Ureter (tissue), 1 donor: ENCODE measurements around the gene TXNDC12. TPM values are rescaled to one million over a fixed set of nuclear protein-coding genes. Genes with fewer than 3 reads are reported as not detected.
"Not testable (repeated sequence)": the region's sequence is repeated elsewhere in the genome, so short reads cannot be mapped to it uniquely, and the experiment has no call there.

Experiments used
- DNase-seq: peaks from one replicate; pipeline ENCODE4 v3.0.0-alpha.2; 2020; ENCODE audit warnings: low spot score
- total RNA-seq: library from RNA; stranded (reverse); gene quantifications from one replicate; pipeline ENCODE4 v1.2.4, GENCODE V29; 2023
- donor health status: DM: yes; HTN: yes; CAD: no.

The TXNDC12 gene
- total RNA-seq, 1 donor from 2014 or later: 41.7 TPM

DNA sequence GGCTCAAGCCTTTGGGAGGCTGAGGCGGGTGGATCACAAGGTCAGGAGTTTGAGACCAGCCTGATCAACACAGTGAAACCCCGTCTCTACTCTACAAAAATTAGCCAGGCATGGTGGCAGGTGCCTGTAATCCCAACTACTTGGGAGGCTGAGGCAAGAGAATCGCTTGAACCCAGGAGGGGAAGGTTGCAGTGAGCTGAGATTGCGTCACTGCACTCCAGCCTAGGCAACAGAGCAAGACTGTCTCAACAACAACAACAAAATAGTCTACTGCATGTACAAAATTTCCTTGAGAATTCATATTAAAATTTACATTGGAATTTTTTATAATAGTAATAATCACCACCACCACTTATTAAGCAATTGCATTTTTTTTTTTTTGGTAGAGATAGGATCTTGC, 5.7 kb downstream of the TXNDC12 start:
- DNase-seq: not testable (repeated sequence)

DNA sequence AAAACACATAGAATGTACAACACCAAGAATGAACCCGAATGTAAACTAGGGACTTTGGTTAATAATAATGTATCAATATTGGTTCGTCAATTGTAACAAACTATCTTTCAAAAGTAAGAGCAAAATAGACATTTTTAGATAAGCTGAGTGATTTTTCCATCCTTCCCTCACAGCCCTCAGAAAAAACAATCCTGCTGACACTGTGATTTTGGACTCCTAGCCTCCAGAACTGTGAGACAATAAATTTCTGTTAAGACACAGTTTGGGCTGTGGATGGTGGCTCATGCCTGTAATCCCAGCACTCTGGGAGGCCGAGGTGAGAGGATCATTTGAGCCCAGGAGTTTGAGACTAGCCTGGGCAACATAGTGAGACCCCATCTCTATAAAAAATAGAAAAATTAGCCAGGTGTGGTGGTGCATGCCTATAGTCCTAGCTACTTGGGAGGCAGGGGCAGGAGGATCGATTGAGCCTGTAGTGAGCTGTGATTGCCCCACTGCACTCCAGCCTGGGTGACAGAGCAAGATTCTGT, 9.3 kb downstream of the TXNDC12 start:
- DNase-seq: not testable (repeated sequence)

DNA sequence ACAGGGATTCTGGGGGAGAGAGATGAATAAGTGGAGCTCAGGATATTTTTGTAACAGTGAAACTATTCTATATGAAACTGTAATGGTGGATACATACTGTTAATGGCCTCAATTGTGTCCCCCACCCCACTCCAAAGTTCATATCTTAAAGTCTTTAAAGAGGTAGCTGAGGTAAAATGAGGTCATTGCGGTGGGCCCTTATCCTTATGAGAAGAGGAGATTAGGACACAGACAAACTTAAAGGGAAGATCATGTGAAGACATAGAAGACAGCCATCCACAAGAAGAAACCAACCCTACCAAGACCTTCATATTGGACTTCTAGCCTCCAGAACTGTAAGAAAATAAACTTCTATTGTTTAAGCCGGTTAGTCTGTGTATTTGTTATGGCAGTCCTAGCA, 9.8 kb downstream of the TXNDC12 start:
- no peak for DNase-seq

DNA sequence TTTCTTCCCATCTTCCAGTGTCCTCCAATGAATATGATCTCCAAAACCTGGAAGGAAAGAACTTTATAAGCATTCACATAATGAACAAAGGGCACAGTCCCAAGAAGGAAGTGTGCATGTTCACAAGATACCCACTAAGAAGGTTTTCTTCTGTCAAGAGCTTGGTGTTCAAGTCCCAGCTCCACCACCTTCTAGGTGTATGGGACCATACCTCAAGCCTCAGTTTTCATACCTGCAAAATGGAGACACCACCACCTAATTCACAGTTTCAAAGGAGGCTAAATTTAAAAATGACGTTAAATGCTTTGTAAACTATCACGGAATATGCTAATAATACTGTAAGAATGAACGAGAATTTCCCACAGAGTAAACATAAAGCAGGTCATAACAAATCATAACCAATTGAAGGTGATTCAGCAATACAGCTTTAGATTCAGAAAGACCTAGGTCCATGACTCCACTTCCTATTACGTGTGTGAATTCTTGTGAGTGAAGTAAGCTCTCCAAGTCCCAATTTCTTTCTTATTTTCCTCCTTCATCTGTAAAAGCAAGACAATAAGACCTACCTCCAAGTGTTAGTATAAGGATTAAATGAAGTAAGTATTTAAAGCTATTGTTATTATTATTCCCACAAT, 13.3 kb downstream of the TXNDC12 start:
- no peak for DNase-seq

DNA sequence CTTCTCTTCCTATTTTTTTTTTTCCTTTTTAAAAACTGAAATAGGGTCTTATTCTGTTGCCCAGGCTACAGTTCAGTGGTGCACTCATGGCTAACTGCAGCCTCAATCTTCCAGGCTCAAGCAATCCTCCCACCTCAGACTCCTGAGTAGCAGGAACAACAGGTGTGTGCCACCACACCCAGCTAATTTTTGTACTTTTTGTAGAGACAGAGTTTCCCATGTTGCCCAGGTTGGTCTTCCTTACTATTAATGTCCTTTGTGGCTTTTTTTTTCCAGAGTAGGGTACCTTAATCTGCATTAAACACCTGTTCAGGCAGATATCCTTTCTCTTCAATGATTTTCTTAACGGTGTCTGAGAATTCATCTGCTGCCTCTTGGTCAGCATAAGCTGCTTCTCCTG, 17.1 kb downstream of the TXNDC12 start:
- DNase-seq: no peak

DNA sequence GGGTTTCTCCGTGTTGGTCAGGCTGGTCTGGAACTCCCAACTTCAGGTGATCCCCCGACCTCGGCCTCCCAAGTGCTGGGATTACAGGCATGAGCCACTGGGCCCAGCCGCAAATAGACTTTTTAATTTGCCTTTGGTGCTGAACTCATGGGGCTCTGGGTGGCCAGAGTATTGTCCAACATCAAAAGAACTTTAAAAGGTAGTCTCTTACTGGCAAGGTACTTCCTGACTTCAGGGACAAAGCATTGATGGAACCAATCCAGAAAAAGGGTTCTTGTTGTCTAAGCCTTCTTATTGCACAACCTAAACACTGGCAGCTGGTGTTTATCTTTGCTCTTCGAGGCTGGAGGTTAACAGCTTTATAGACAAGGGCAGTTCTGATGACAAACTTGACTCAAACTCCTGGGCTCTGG, 17.6 kb downstream of the TXNDC12 start:
- no peak for DNase-seq

DNA sequence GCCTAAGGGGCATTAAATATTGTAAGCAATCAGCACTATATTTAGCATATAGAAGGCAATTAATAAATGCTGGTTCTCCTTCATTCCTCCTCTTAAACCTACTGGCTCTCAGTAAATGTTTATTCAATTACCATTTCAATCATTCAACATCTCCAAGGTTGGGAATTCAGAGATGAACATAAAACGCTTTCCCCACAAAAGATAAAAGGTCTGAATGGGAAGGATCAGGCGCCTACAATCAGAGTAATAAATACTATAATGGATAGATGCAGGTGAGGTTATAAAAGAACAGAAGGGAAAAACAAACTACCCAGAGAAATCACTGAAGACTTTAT, 21.0 kb downstream of the TXNDC12 start:
- no peak for DNase-seq

DNA sequence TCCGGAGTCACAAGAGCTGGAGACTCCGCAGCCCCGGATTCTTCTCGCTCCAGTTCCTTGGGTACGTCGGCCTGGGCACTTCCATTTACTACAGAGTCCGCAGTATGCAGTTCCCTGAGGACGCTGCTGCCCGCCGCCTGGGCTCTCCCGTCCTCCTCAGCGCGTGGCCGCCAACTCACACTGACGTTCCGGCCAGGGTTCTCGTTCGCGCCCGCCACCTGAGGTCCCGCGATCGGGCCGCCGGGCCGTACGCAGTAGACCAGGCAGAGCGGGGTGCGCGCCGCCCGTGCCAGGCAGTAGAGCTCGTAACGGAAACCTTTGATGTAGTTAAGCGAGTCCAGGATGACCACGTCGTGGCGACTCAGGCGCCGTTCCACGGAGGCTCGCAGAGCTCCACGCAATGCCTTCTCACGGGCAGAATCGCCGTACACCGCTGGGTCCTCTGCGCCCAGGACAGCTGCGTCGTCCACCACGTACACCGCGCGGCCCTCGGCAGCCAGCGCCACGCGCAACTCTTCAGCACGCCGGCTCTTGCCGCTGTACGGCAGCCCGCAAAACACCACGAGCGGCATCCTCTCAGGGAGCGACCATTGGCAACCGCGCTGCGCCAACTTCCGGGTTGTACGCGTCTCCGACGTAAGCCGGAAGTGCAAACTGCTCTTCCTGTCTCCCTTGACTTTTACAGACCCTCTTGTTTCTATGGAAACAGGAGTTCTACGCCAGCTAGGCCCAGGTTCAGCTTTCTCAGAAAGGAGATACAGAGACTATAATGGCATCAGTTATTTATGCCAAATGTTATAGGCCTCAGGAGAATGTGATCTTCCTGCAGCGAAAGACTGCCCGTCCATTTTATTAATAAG, 21.6 kb downstream of the TXNDC12 start, which contains the start of gene KTI12:
Gene KTI12 (minus strand): TSS at position 621 of the 860 bp plus-strand sequence. CDS start 49 bp downstream, at position 572.
- DNase-seq: peak; percentile 88

DNA sequence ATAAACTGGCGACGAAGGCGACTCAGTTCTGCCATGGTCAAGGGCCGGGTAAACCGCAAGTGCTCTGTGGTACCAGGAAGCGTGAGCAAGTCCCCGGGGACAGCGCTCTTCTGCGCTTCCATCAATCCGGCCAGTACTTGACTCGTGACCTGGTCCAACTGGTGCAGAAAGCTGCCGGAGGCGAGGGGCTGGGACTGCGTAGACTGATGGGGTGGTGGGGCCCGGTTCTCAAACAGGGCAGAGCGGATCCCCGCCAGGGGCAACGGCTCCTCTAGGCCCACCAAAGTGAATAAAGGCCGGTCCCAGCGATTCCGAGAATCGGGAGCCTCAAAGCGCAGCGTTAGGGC, 22.2 kb downstream of the TXNDC12 start:
- DNase-seq: peak; percentile 44

DNA sequence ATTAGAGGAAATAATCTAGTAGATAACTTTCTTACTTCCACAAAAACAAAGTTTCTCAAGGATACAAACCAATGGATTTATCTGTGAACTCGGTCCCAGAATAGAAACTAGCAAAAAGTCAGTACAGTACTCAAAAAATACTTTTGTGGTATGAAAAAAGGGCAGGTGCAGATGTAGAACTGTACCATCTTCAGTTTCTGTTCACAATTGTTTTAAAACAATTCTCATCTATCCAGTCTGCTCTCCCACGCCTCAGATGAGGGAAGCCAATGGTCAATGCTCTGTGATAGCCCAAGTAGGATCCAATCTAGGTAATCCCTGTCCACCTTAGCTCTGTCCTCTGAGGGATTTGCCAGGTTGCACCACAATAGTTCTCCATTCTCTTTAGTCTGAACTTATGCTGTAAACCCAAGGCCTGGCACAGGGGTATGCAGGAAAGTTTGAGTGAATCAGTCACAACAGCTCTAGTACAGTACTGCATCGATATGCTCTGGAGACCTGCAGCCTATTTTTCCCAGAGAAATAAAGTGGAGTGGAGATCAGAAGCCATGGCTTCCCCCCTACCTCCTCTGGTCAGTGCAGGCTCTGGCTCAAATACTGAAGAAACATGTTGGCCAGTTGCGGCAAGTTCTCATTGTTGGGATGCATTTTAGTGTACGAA, 22.7 kb downstream of the TXNDC12 start:
- no peak for DNase-seq

DNA sequence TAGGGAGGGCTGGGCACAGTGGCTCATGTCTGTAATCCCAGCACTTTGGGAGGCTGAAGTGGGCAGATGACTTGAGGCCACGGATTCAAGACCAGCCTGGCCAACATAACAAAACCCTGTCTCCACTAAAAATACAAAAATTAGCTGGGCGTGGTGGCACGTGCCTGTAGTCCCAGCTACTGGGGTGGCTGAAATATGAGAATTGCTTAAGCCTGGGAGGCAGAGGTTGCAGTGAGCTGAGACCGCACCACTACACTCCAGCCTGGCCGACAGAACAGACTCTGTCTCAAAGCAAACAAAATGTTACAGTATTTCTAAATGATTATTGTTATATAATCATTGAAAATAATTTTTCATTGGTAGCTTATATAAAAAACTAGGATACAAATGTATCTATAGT, 26.2 kb downstream of the TXNDC12 start:
- not testable (repeated sequence) for DNase-seq

DNA sequence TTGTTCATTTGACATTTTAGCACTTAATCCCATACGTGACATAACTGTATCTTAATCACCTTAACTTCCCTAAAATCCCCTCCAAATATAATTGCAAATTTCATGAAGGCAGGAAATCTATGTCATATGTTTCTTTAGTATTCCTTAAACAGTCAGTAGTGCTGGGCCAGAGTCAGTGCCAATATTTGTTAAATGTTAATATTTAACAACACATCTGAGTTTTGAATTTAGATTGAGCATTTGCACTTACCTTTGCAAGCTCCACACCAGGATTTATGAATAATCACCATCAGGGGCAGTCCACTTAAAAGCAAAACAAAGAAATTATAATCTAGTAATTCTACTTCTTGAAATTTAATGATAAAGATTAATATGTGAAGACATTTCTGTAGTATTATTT, 26.7 kb downstream of the TXNDC12 start:
- no peak for DNase-seq

DNA sequence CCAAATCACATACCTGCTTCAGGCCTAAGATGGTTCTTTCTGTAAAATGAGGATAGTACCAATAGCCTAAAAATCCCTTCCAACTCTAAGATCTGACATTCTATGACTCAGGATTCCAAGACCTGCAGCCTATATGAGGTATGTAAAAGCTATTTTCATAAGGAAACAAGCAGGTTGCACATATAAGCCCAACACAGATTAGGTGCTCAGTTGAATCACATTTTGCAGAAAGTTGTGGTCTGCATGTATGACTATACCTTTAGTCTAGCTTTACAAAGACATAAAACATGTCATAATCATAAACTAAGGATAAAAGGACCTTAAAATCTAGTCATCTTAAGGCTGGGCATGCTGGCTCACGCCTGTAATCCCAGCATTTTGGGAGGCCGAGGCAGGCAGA, 28.7 kb downstream of the TXNDC12 start:
- no peak for DNase-seq

DNA sequence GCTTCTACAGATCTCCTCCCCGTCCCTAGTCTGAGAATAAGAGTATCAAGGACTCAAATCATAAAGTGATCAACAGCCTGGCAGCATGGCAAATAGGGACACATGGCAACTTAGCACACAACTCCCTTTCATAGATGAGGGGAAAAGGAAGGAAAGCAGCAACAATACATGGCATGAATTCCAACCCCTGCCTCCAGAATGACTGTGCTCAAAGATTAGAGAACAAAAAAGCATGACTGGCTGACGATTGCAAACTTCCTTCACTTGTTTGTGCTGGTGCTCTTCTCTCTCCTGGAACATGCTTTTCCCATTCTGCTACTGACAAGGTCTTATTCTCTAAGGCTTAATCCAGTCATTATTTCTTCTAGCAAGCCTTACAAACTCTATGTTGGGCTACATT, 32.9 kb downstream of the TXNDC12 start:
- DNase-seq: no peak

DNA sequence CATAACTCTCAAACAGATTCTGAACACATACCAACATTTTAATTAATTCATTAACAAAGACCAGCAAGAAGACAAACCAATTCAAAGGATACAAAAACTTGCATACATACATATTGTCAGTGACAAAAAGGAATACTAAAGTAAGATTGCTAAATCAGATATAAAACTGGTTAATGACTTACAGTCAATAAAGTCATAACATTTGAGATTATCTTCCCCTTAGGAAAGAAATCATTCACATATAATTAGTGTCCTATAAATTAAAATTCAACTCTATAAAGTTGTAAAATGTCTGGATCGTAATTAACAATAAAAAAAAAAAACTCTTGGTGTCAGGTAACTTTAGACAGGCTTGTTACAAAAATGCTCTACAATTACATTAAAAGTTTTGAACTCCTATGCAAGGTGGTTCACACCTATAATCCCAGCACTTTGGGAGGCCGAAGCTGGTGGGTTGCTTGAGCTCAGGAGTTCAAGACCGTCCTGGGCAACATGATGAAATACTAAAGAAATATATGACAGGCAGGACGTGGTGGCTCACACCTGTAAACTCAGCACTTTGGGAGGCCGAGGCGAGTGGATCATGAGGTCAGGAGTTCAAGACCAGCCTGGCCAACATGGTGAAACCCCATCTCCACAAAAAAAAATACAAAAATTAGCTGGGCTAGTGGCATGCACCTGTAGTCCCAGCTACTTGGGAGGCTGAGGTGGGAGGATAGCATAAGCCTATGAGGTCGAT, 46.8 kb downstream of the TXNDC12 start:
- no peak for DNase-seq

DNA sequence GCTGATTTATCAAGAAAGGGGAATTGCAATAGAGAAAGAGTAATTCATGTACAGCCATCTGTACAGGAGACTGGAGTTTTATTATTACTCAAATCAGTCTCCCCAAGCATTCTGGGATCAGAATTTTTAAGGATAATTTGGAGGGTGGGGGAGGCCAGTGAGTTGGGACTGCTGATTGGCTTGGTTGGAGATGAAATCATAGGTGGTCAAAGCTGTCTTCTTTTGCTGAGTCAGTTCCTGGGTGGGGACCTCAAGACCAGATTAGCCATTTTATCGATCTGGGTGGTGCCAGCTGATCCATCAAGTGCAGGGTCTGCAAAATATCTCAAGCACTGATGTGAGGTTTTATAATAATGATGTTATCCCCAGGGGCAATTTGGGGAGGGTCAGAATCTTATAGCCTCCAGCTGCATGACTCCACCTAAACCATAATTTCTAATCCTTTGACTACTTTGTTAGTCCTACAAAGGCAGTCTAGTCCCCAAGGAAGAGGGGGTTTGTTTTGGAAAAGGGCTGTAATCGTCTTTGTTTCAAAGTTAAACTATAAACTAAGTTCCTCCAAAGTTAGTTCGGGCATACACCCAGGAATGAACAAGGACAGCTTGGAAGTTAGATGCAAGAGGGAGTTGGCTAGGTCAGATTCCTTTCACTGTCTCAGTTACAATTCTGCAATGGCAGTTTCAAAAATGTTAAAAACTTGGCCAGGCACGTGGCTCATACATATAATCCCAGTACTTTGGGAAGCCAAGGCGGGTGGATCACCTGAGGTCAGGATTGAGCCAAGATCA, 47.6 kb downstream of the TXNDC12 start:
- DNase-seq: no peak

DNA sequence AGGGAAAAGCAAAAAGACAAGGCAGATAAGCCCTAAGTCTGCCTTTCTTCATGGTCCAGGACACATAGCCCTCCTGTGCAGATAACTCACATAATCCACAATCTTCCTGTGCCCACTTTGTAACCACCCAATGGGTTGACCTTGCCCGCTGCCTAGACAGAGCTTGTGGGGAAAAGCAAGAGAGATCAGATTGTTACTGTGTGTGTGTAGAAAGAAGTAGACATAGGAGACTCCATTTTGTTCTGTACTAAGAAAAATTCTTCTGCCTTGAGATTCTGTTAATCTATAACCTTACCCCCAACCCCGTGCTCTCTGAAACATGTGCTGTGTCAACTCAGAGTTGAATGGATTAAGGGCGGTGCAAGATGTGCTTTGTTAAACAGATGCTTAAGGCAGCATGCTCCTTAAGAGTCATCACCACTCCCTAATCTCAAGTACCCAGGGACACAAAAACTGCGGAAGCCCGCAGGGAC, 48.9 kb downstream of the TXNDC12 start:
- not testable (repeated sequence) for DNase-seq

DNA sequence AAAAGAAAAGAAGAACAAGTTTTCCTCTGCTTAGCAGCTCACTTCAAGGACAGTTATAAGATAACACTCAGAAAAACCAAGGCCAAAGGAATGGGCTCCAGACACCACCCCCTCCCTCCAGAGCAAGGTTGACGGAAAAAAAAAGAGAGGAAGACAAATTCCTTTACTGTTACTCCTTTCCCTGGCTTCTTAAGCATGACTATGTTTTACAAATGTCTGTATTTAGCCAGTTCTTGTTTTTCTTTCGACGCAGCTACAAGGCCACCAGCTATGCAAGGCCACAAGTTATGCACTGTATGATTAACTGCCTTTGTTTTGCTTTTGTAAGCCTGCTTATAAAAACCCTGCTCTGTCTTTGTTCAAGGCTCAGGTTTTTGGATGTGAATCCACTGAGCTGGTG, 49.4 kb downstream of the TXNDC12 start:
- DNase-seq: not testable (repeated sequence)

DNA sequence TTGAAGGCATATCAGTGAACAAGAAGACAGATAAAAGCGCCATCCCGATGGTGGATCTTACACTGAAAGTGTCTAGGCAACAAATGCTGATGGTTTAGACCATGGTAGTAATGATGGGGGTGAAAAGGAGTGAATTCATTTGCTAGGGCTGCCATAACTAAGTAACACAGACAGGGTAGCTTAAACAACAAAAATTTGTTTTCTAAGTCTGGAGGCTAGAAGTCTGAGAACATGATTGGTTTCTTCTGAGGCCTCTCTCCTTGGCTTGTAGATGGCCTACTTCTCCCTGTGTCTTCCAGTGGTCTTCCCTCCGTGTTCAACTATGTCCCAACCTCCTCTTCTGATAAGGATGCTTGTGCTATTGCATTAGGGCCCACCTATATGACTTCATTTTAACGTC, 51.1 kb downstream of the TXNDC12 start:
- no peak for DNase-seq

DNA sequence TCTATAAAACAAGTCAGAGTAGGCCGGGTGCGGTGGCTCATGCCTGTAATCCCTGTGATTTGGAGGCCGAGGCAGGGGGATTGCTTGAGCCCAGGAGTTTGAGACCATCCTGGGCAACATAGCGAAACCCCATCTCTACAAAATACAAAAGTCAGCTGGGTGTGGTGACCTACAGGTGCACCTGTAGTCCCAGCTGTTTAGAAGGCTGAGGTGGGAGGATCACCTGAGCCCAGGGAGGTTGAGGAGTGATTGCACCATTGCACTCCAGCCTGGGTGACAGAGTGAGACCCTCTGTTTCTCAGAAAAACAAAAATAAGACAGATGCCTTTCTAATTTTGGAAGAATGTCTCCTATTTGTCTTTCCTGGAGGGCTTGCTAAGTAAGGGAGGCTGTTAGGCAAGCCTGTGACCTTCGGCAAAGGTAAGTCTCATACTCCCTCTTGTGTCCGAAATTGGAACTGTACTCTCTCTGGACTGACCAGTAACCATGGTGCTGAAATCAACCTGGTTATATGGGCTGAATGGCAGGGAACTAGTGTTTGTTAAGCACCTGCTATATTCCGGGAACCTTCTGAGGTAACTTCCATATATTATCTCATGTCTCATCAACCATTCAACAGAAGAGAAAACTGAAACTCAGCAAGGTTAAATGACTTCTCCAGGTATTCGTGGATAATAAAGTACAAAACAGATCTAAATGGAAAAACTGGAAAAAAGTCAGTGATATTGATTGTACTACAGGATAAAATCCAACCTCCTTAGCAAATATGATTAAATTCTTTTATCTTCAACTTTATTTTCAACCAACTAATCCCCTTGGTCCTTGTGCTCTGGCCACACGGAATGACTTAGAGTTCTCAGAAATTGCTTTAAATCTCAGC, 52.7 kb downstream of the TXNDC12 start:
- peak; percentile 76 for DNase-seq
